MM.1S (cell line): ENCODE results near the gene KCNH8.

Experiments used
- DNase-seq: peaks from one replicate; pipeline ENCODE4 v3.0.0-alpha.2; 2015
- H2AFZ ChIP-seq: fragments of 300-600 bp; sonication (generic); 2 replicates; pipeline ENCODE4 v1.6.0; 2016; ENCODE audit warnings: antibody characterized with exemption, low read length
- H3F3A ChIP-seq: fragments of 300-600 bp; sonication (generic); 2 replicates; pipeline ENCODE4 v1.6.1; 2016; ENCODE audit warnings: mild to moderate bottlenecking, antibody characterized with exemption, low read length, moderate library complexity, mixed read lengths; ENCODE audit not compliant: insufficient read depth
- H3K27ac ChIP-seq: fragments of 300-600 bp; sonication (generic); 2 replicates; pipeline ENCODE4 v1.5.1; 2016; ENCODE audit warnings: mild to moderate bottlenecking, low read length
- H3K27me3 ChIP-seq: fragments of 300-600 bp; sonication (generic); replicated peaks from 2 replicates; pipeline ENCODE4 v1.6.0; 2016; ENCODE audit warnings: low read length; ENCODE audit not compliant: insufficient read depth
- H3K36me3 ChIP-seq: fragments of 300-600 bp; sonication (generic); replicated peaks from 2 replicates; pipeline ENCODE4 v1.6.1; 2016; ENCODE audit warnings: mild to moderate bottlenecking, low read length, mixed read lengths; ENCODE audit not compliant: insufficient read depth
- H3K4me1 ChIP-seq: fragments of 300-600 bp; sonication (generic); 2 replicates; pipeline ENCODE4 v1.6.1; 2016; ENCODE audit warnings: low read length, mixed read lengths
- H3K4me2 ChIP-seq: fragments of 300-600 bp; sonication (generic); 2 replicates; pipeline ENCODE4 v1.6.0; 2016; ENCODE audit warnings: low read depth, low read length
- H3K4me3 ChIP-seq: fragments of 300-600 bp; sonication (generic); 2 replicates; pipeline ENCODE4 v1.5.1; 2016; ENCODE audit warnings: low read length, mixed read lengths
- H3K79me2 ChIP-seq: fragments of 300-600 bp; sonication (generic); 2 replicates; pipeline ENCODE4 v1.6.1; 2016; ENCODE audit warnings: mixed run types, low read length, mixed read lengths
- H3K9ac ChIP-seq: fragments of 300-600 bp; sonication (generic); 2 replicates; pipeline ENCODE4 v1.6.1; 2016; ENCODE audit warnings: low read length, mixed read lengths
- H3K9me2 ChIP-seq: fragments of 300-600 bp; sonication (generic); replicated peaks from 2 replicates; pipeline ENCODE4 v1.6.1; 2016; ENCODE audit warnings: mild to moderate bottlenecking, low read length, mixed read lengths; ENCODE audit not compliant: insufficient read depth
- H3K9me3 ChIP-seq: fragments of 300-600 bp; sonication (generic); replicated peaks from 2 replicates; pipeline ENCODE4 v1.6.1; 2016; ENCODE audit warnings: mild to moderate bottlenecking, low read length, mixed read lengths; ENCODE audit not compliant: insufficient read depth
- H4K20me1 ChIP-seq: fragments of 300-600 bp; sonication (generic); 2 replicates; pipeline ENCODE4 v1.6.1; 2016; ENCODE audit warnings: mild to moderate bottlenecking, low read length, moderate library complexity, mixed read lengths; ENCODE audit not compliant: insufficient read depth
- CTCF ChIP-seq: fragments of 300-600 bp; sonication (generic); IDR thresholded peaks from 2 replicates; pipeline ENCODE4 v1.5.1; 2016; ENCODE audit warnings: antibody characterized with exemption, low read length, mixed read lengths
- EZH2 ChIP-seq: fragments of 300-600 bp; sonication (generic); optimal IDR thresholded peaks from 2 replicates; pipeline ENCODE3; 2017; ENCODE audit warnings: low read depth, mild to moderate bottlenecking, antibody characterized with exemption, low read length, mixed read lengths
- EZH2phosphoT487 ChIP-seq: fragments of 300-600 bp; sonication (generic); IDR thresholded peaks from 2 replicates; pipeline ENCODE4 v1.6.1; 2018; ENCODE audit warnings: antibody characterized with exemption, low read length

Gene KCNH8

GRCh38 chr3:19165654-19166053, 17.3 kb downstream of the KCNH8 start:
- no peaks in the 10 kb centered on the region for H3K9me2 ChIP-seq
- no peaks in the 10 kb centered on the region for H3K79me2 ChIP-seq
- TF ChIP-seq EZH2 (no peak), EZH2phosphoT487 (no peak), CTCF (no peak)
- no peak overlapping the region for H2AFZ ChIP-seq
- H4K20me1 ChIP-seq, result no peaks in the 10 kb centered on the region
- no peak overlapping the region for H3K4me2 ChIP-seq
- H3F3A ChIP-seq, result no peaks in the 10 kb centered on the region
- no peaks in the 10 kb centered on the region for H3K4me1 ChIP-seq
- no peaks in the 10 kb centered on the region for H3K27me3 ChIP-seq
- H3K9ac ChIP-seq, result no peak overlapping the region
- H3K27ac ChIP-seq, result no peak overlapping the region
- DNase-seq, result no peak
- H3K4me3 ChIP-seq, result no peak overlapping the region
- no peaks in the 10 kb centered on the region for H3K9me3 ChIP-seq
- H3K36me3 ChIP-seq, result no peaks in the 10 kb centered on the region

GRCh38 chr3:19171794-19172193, 23.5 kb downstream of the KCNH8 start:
- H3K4me3 ChIP-seq, result no peak overlapping the region
- H3K9me3 ChIP-seq, result no peaks in the 10 kb centered on the region
- TF ChIP-seq EZH2 (no peak), CTCF (no peak), EZH2phosphoT487 (no peak)
- H3K27ac ChIP-seq, result no peak overlapping the region
- H3F3A ChIP-seq, result no peaks in the 10 kb centered on the region
- no peaks in the 10 kb centered on the region for H3K27me3 ChIP-seq
- no peaks in the 10 kb centered on the region for H3K9me2 ChIP-seq
- DNase-seq, result no peak
- no peaks in the 10 kb centered on the region for H4K20me1 ChIP-seq
- H3K4me1 ChIP-seq, result no peaks in the 10 kb centered on the region
- no peaks in the 10 kb centered on the region for H3K36me3 ChIP-seq
- no peaks in the 10 kb centered on the region for H3K79me2 ChIP-seq
- no peak overlapping the region for H3K9ac ChIP-seq
- H3K4me2 ChIP-seq, result no peak overlapping the region
- H2AFZ ChIP-seq, result no peak overlapping the region

DNA sequence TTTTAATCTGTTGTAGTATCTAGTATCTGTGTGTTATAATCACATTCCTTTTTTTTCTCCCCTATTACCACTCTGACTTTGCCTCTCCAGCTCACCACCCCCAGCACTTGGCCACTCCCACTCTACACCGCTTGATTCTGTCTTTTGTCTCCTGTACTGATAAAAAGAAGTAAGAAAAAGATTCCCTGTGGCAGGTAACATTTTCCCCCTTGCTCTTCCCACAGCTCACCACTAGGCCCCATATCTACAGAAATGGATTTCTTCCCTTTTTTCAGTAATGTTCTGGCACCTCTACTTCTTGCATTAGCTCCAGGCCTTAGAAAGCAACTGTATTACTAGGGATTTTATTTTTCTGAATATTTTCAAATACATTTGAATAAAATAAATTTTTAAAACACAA, 25.6 kb downstream of the KCNH8 start:
- no peak overlapping the region for H3K4me2 ChIP-seq
- TF ChIP-seq CTCF, result no peak
- TF ChIP-seq EZH2phosphoT487, result no peak
- no peak for TF ChIP-seq EZH2
- no peak overlapping the region for H3K4me3 ChIP-seq
- H3K36me3 ChIP-seq, result no peaks in the 10 kb centered on the region
- H2AFZ ChIP-seq, result no peak overlapping the region
- no peaks in the 10 kb centered on the region for H4K20me1 ChIP-seq
- H3K9me3 ChIP-seq, result no peaks in the 10 kb centered on the region
- no peaks in the 10 kb centered on the region for H3K27me3 ChIP-seq
- H3K9ac ChIP-seq, result no peak overlapping the region
- no peaks in the 10 kb centered on the region for H3K4me1 ChIP-seq
- H3F3A ChIP-seq, result no peaks in the 10 kb centered on the region
- no peak for DNase-seq
- H3K9me2 ChIP-seq, result no peaks in the 10 kb centered on the region
- no peak overlapping the region for H3K27ac ChIP-seq
- no peaks in the 10 kb centered on the region for H3K79me2 ChIP-seq

DNA sequence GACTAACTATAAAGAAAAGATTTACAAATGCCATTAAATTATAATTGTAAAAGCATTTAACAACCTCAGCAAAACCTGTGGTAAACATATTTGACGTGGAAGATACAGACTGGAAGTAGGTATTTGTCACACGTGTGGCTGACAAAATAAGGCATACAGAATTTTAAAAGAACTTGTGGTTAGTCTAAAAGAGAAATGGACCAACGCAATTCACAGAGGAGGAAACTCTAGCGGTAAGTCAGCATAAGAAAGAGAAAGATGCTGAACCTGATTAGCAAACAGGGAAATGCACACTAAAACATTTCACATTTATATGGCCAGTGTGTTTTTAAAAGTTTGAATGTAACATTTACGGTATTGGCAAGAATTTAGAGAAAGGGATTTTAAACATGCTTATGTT, 35.3 kb downstream of the KCNH8 start:
- no peaks in the 10 kb centered on the region for H3K9me3 ChIP-seq
- H3K4me2 ChIP-seq, result no peak overlapping the region
- H3K4me3 ChIP-seq, result no peak overlapping the region
- no peak overlapping the region for H3K9ac ChIP-seq
- no peaks in the 10 kb centered on the region for H4K20me1 ChIP-seq
- no peak for DNase-seq
- no peak for TF ChIP-seq EZH2
- no peak for TF ChIP-seq EZH2phosphoT487
- TF ChIP-seq CTCF, result no peak
- no peaks in the 10 kb centered on the region for H3K27me3 ChIP-seq
- no peaks in the 10 kb centered on the region for H3K36me3 ChIP-seq
- H3K4me1 ChIP-seq, result no peaks in the 10 kb centered on the region
- H3K79me2 ChIP-seq, result no peaks in the 10 kb centered on the region
- no peak overlapping the region for H3K27ac ChIP-seq
- H2AFZ ChIP-seq, result no peak overlapping the region
- no peaks in the 10 kb centered on the region for H3K9me2 ChIP-seq
- H3F3A ChIP-seq, result no peaks in the 10 kb centered on the region
